HCT116 (cell line): ENCODE data around the gene DAP. TPM values are rescaled to one million over a fixed set of nuclear protein-coding genes. Genes with fewer than 3 reads are reported as not detected.

Experiments
- ATAC-seq: fragments of 200-7000 bp; cut with Tn5 transposase; 2 replicates; pipeline ENCODE4 v1.9.1; 2020; ENCODE audit warnings: mild to moderate bottlenecking, moderate library complexity
- BruUV-seq: library from RNA; stranded (reverse); fragments of 400-500 nt; replicated peaks from 2 replicates; lab custom pipeline; 2021; lab: Mats Ljungman, UMichigan
- CTCF ChIA-PET: fragments of 300-600 bp; sonication (Branson Sonifier 250); formaldehyde crosslinking; loops from one replicate; lab custom pipeline; 2021; ENCODE audit warnings: antibody characterized with exemption; lab: Charles Lee
- POLR2A ChIA-PET: fragments of 300-600, 350-600 bp; sonication (Branson Sonifier 250); formaldehyde crosslinking; loops from one replicate; lab custom pipeline; 2021; ENCODE audit warnings: antibody characterized with exemption; lab: Charles Lee
- RAD21 ChIA-PET, 2 experiments: fragments of 300-600 bp; sonication (Branson Sonifier 250); formaldehyde crosslinking; loops; one replicate each; lab custom pipeline; 2023; ENCODE audit warnings: low total read pairs in 2 of 2; ENCODE audit not compliant: uncharacterized antibody in 2 of 2, unreplicated experiment in 2 of 2, low non-redundant PET in 1 of 2; lab: Charles Lee
- DNase-seq: peaks from one replicate; pipeline ENCODE4 v3.0.0-alpha.2; 2010; ENCODE audit warnings: low read depth, low spot score
- H2AFZ ChIP-seq: fragments of 200-600 bp; shearing (Covaris generic), sonication (generic); 2 replicates; pipeline ENCODE4 v1.6.1; 2017; ENCODE audit warnings: low read depth, mixed run types, mixed read lengths, antibody characterized with exemption, low read length; ENCODE audit not compliant: poor library complexity, severe bottlenecking
- H3K27ac ChIP-seq: 2 replicates; pipeline ENCODE4 v1.5.1; 2012; ENCODE audit warnings: low read depth, low read length
- H3K27me3 ChIP-seq: fragments of 200-600 bp; sonication (generic); 2 replicates; pipeline ENCODE4 v1.6.1; 2016; ENCODE audit warnings: mixed run types, low read length, mixed read lengths; ENCODE audit not compliant: insufficient read depth
- H3K36me3 ChIP-seq, 2 experiments: fragments of 200-500 bp in 1 of 2; fragments of 200-600 bp in 1 of 2; sonication (Bioruptor generic) in 1 of 2; sonication (generic) in 1 of 2; 2 replicates each; pipeline versions ENCODE4 v1.5.1 to v1.6.1; 2014 to 2016; ENCODE audit warnings: low read length in 2 of 2, inconsistent platforms in 1 of 2, mixed read lengths in 1 of 2, mixed run types in 1 of 2; ENCODE audit not compliant: insufficient read depth in 2 of 2, control insufficient read depth in 1 of 2
- H3K4me1 ChIP-seq, 2 experiments: fragments of 200-600 bp in 1 of 2; sonication (generic) in 1 of 2; 2 replicates each; pipeline versions ENCODE4 v1.5.1 to v1.6.1; 2012 to 2017; ENCODE audit warnings: low read length in 2 of 2, inconsistent platforms in 1 of 2, mild to moderate bottlenecking in 1 of 2, mixed read lengths in 1 of 2, mixed run types in 1 of 2, moderate library complexity in 1 of 2; ENCODE audit not compliant: insufficient read depth in 2 of 2, control insufficient read depth in 1 of 2
- H3K4me2 ChIP-seq: fragments of 200-600 bp; sonication (generic); 2 replicates; pipeline ENCODE4 v1.6.1; 2017; ENCODE audit warnings: mixed run types, low read length, mixed read lengths
- H3K4me3 ChIP-seq, 2 experiments: fragments of 200-600 bp in 1 of 2; sonication (generic) in 1 of 2; replicated peaks in 1 of 2; 2 replicates each; pipeline ENCODE4 v1.5.1; 2011 to 2016; ENCODE audit warnings: low read length in 2 of 2, control low read depth in 1 of 2, low read depth in 1 of 2, mild to moderate bottlenecking in 1 of 2, mixed read lengths in 1 of 2, mixed run types in 1 of 2
- H3K79me2 ChIP-seq: fragments of 200-600 bp; sonication (generic); 2 replicates; pipeline ENCODE4 v1.6.1; 2017; ENCODE audit warnings: mild to moderate bottlenecking, mixed run types, low read length, moderate library complexity, mixed read lengths; ENCODE audit not compliant: insufficient read depth
- H3K9ac ChIP-seq: fragments of 200-600 bp; sonication (generic); 2 replicates; pipeline ENCODE4 v1.6.1; 2016; ENCODE audit warnings: low read length, mixed read lengths
- H3K9me2 ChIP-seq: fragments of 200-600 bp; sonication (generic), shearing (Covaris generic); 2 replicates; pipeline ENCODE4 v1.6.1; 2017; ENCODE audit warnings: mixed run types, mild to moderate bottlenecking, moderate library complexity; ENCODE audit not compliant: insufficient read depth
- H3K9me3 ChIP-seq, 2 experiments: fragments of 200-500 bp in 1 of 2; fragments of 200-600 bp in 1 of 2; sonication (Bioruptor generic) in 1 of 2; sonication (generic) in 1 of 2; 2 replicates each; pipeline ENCODE4 v1.6.1; 2014 to 2017; ENCODE audit warnings: low read length in 2 of 2, mixed read lengths in 2 of 2, inconsistent platforms in 1 of 2, low read depth in 1 of 2, mild to moderate bottlenecking in 1 of 2, mixed run types in 1 of 2, moderate library complexity in 1 of 2; ENCODE audit not compliant: control insufficient read depth in 1 of 2, insufficient read depth in 1 of 2
- H4K20me1 ChIP-seq: fragments of 200-600 bp; sonication (generic), shearing (Covaris generic); 2 replicates; pipeline ENCODE4 v1.6.1; 2017; ENCODE audit warnings: mixed run types, mild to moderate bottlenecking, moderate library complexity; ENCODE audit not compliant: insufficient read depth
- ATF3 ChIP-seq: IDR thresholded peaks from 2 replicates; pipeline ENCODE4 v1.6.1; 2012
- CBX3 ChIP-seq: IDR thresholded peaks from 2 replicates; pipeline ENCODE4 v1.6.1; 2012; ENCODE audit warnings: low read depth
- CEBPB ChIP-seq: IDR thresholded peaks from 2 replicates; pipeline ENCODE4 v1.6.1; 2012; ENCODE audit warnings: low read depth
- EGR1 ChIP-seq: IDR thresholded peaks from 2 replicates; pipeline ENCODE4 v1.6.1; 2012; ENCODE audit warnings: low read depth
- ELF1 ChIP-seq: IDR thresholded peaks from 2 replicates; pipeline ENCODE4 v1.6.1; 2012; ENCODE audit warnings: low read depth, borderline replicate concordance
- EZH2 ChIP-seq: fragments of 200-600 bp; sonication (generic); IDR thresholded peaks from 2 replicates; pipeline ENCODE4 v1.6.1; 2017; ENCODE audit warnings: antibody characterized with exemption, mixed run types
- FOSL1 ChIP-seq: IDR thresholded peaks from 2 replicates; pipeline ENCODE4 v1.6.1; 2012; ENCODE audit warnings: low read depth
- JUND ChIP-seq: IDR thresholded peaks from 2 replicates; pipeline ENCODE4 v1.6.1; 2012
- MAX ChIP-seq: IDR thresholded peaks from 2 replicates; pipeline ENCODE4 v1.6.1; 2012
- POLR2A ChIP-seq: IDR thresholded peaks from 2 replicates; pipeline ENCODE4 v1.7.0; 2011; ENCODE audit warnings: borderline replicate concordance; ENCODE audit not compliant: insufficient read depth, insufficient read length; ENCODE audit errors: extremely low read depth
- RAD21 ChIP-seq: IDR thresholded peaks from 2 replicates; pipeline ENCODE4 v1.6.1; 2012; ENCODE audit warnings: low read depth, mild to moderate bottlenecking
- REST ChIP-seq: IDR thresholded peaks from 2 replicates; pipeline ENCODE4 v1.6.1; 2012; ENCODE audit warnings: low read depth
- SIN3A ChIP-seq: IDR thresholded peaks from 2 replicates; pipeline ENCODE4 v1.6.1; 2012; ENCODE audit warnings: low read depth
- SP1 ChIP-seq: IDR thresholded peaks from 2 replicates; pipeline ENCODE4 v1.6.1; 2012; ENCODE audit warnings: low read depth
- SRF ChIP-seq: IDR thresholded peaks from 2 replicates; pipeline ENCODE4 v1.6.1; 2012; ENCODE audit warnings: low read depth
- TCF7L2 ChIP-seq: IDR thresholded peaks from 2 replicates; pipeline ENCODE4 v1.7.0; 2011; ENCODE audit warnings: borderline replicate concordance, inconsistent platforms; ENCODE audit not compliant: insufficient read depth, insufficient read length; ENCODE audit errors: extremely low read depth
- ZFX ChIP-seq: fragments of 450-650 bp; IDR thresholded peaks from 2 replicates; pipeline ENCODE4 v1.6.1; 2017
- ZNF274 ChIP-seq: fragments of 200-500 bp; sonication (Bioruptor generic); IDR thresholded peaks from 2 replicates; pipeline ENCODE4 v1.6.1; 2014; ENCODE audit warnings: mild to moderate bottlenecking, low read depth, low read length, inconsistent platforms
- intact Hi-C: fragments of 100-400 bp; cut with micrococcal nuclease; formaldehyde crosslinking; loops from 2 replicates; pipeline ENCODE4 v1.10.0; 2022
- total RNA-seq: library from RNA; stranded (reverse); gene quantifications from one replicate; pipeline ENCODE4 v1.2.1, GENCODE V29; 2021; ENCODE audit not compliant: unreplicated experiment

The DAP gene
- total RNA-seq, 1 experiment from 2014 or later = 59.1 TPM

- TF ChIP-seq REST = no peak
- TF ChIP-seq SRF = no peak
- TF ChIP-seq POLR2A = no peak
- TF ChIP-seq, all 23 proteins: peak for 2
Observed at GRCh38 chr5:10775646-10776045, 14.6 kb upstream of the DAP start (continued).

GRCh38 chr5:10772901-10773585, 12.0 kb upstream of the DAP start:
- Histone ChIP-seq H3K36me3 (no peaks in the 10 kb centered on the region), H3K4me2 (no peak overlapping the region), H3K79me2 (no peaks in the 10 kb centered on the region), H3K27me3 (no peaks in the 10 kb centered on the region), H2AFZ (no peak overlapping the region)
- ATAC-seq = no peak
- intact Hi-C loops = no loop called here
- BruUV-seq = no TSS peak
- TF ChIP-seq RAD21 (no peak), CBX3 (no peak), JUND (no peak), POLR2A (no peak), SP1 (no peak), SIN3A (no peak), SRF (no peak), ELF1 (no peak), MAX (no peak), ZNF274 (no peak), ZFX (no peak), REST (no peak), EZH2 (no peak), FOSL1 (no peak), EGR1 (no peak), CEBPB (no peak), ATF3 (no peak), TCF7L2 (no peak)
- TF ChIP-seq, all 23 proteins: peak for 0
- Histone ChIP-seq H3K9me3 (no peaks in the 10 kb centered on the region), H4K20me1 (no peaks in the 10 kb centered on the region), H3K9me2 (no peaks in the 10 kb centered on the region; the same call in 1 of the 2 replicates), H3K9ac (no peak overlapping the region), H3K4me1 (no peaks in the 10 kb centered on the region), H3K4me3 (no peak overlapping the region), H3K27ac (no peak overlapping the region)
- RAD21 ChIA-PET = no interaction called here
- CTCF ChIA-PET = no interaction called here
- POLR2A ChIA-PET = no interaction called here
- DNase-seq = no peak
